Measurements from ENCODE around the gene BRCA2. TPM values are rescaled to one million over a fixed set of nuclear protein-coding genes. Genes with fewer than 3 reads are reported as not detected.

Gene BRCA2
- total and polyA plus RNA-seq, 9 of the 15 experiments (the other 6 are each of a cell fraction or from before 2014, with no cell fraction given) = 4.1 to 17.3 (median 5.8) TPM

GRCh38 chr13:32282096-32282711, 33.1 kb upstream of the BRCA2 start:
- Histone ChIP-seq H3K4me2 (ENCODE audit: insufficient read depth, low read length) (no peak overlapping the region), H3K27ac (ENCODE audit: extremely low read depth, low read depth, low read length) (no peak overlapping the region), H4K20me1 (replicated peaks; ENCODE audit: control insufficient read depth, insufficient read depth, low read length) (no peaks in the 10 kb centered on the region), H3K79me2 (ENCODE audit: control insufficient read depth, insufficient read depth, low read length) (no peaks in the 10 kb centered on the region), H3K4me3 (no peak overlapping the region), H3K9ac (ENCODE audit: insufficient read depth in 1 of 2, low read depth in 2 of 2, low read length in 2 of 2) (no peak overlapping the region), H2AFZ (ENCODE audit: low read depth, low read length) (no peak overlapping the region), H3K4me1 (replicated peaks in 1 of 2; ENCODE audit: control insufficient read depth in 2 of 2, insufficient read depth in 2 of 2, low read length in 2 of 2) (no peaks in the 10 kb centered on the region), H3K9me3 (replicated peaks; ENCODE audit: control insufficient read depth, insufficient read depth, low read depth, low read length) (no peaks in the 10 kb centered on the region), H3K9me1 (ENCODE audit: control insufficient read depth, insufficient read depth, low read length) (no peaks in the 10 kb centered on the region), H3K27me3 (ENCODE audit: control insufficient read depth in 2 of 2, insufficient read depth in 2 of 2, low read length in 2 of 2) (peaks cover 3 to 6% of the 10 kb centered on the region in 2 experiments; a peak in 4 of 5 replicates), H3K36me3 (ENCODE audit: control insufficient read depth, insufficient read depth, low read length) (no peaks in the 10 kb centered on the region)
- WGBS (ENCODE audit: insufficient coverage, low coverage, missing lambda C conversion rate) = 0% methylated on average over 2 of the region's 2 CpGs
- TF ChIP-seq ZBTB7A (IDR thresholded peaks at IDR 0.05; ENCODE audit: borderline replicate concordance, control insufficient read depth, low read depth, low read length) (no peak), RAD21 (CRISPR knock-in tag; conservative IDR thresholded peaks at IDR 0.05 in 1 of 2, IDR thresholded peaks at IDR 0.05 in 1 of 2) (no peak), CBX5 (IDR thresholded peaks at IDR 0.05; ENCODE audit: borderline replicate concordance, low read depth) (no peak)
- FAIRE-seq (no peak), DNase-seq (ENCODE audit: extremely low read depth in 1 of 4, low spot score in 3 of 4) (no peak), ATAC-seq (no peak)
- ChIA-PET POLR2A (no interaction called here), CTCF (ENCODE audit: low intra/inter-chr PET ratio) (no interaction called here)
- in situ Hi-C loops (cut with MboI) (no loop called here), intact Hi-C loops (cut with micrococcal nuclease) (no loop called here)
- no TSS peak for BruUV-seq (replicated peaks)

- no peaks in the 10 kb centered on the region for H3K9me1 ChIP-seq (ENCODE audit: control insufficient read depth, insufficient read depth, low read length)
- H2AFZ ChIP-seq (ENCODE audit: low read depth, low read length) = no peak overlapping the region
- in situ Hi-C loops (cut with MboI) (no loop called here), intact Hi-C loops (cut with micrococcal nuclease) (no loop called here)
- H3K4me3 ChIP-seq = no peak overlapping the region
- no peaks in the 10 kb centered on the region for H3K36me3 ChIP-seq (ENCODE audit: control insufficient read depth, insufficient read depth, low read length)
- no peak overlapping the region for H3K9ac ChIP-seq (ENCODE audit: insufficient read depth in 1 of 2, low read depth in 2 of 2, low read length in 2 of 2)
- H3K27me3 ChIP-seq (ENCODE audit: control insufficient read depth in 2 of 2, insufficient read depth in 2 of 2, low read length in 2 of 2) = peaks cover 3 to 6% of the 10 kb centered on the region in 2 experiments; a peak in 2 of 5 replicates
- no peaks in the 10 kb centered on the region for H3K79me2 ChIP-seq (ENCODE audit: control insufficient read depth, insufficient read depth, low read length)
- no peaks in the 10 kb centered on the region for H3K4me1 ChIP-seq (replicated peaks in 1 of 2; ENCODE audit: control insufficient read depth in 2 of 2, insufficient read depth in 2 of 2, low read length in 2 of 2)
- ChIA-PET CTCF (ENCODE audit: low intra/inter-chr PET ratio) (no interaction called here), POLR2A (no interaction called here)
- BruUV-seq (replicated peaks) = no TSS peak
- H3K9me3 ChIP-seq (replicated peaks; ENCODE audit: control insufficient read depth, insufficient read depth, low read depth, low read length) = no peaks in the 10 kb centered on the region
- ATAC-seq = no peak
- DNase-seq (ENCODE audit: extremely low read depth in 1 of 4, low spot score in 3 of 4) = no peak
- H3K27ac ChIP-seq (ENCODE audit: extremely low read depth, low read depth, low read length) = no peak overlapping the region
- no peak for FAIRE-seq
- no peaks in the 10 kb centered on the region for H4K20me1 ChIP-seq (replicated peaks; ENCODE audit: control insufficient read depth, insufficient read depth, low read length)
- WGBS (ENCODE audit: insufficient coverage, low coverage, missing lambda C conversion rate) = 0% methylated on average over 6 of the region's 6 CpGs
- no peak overlapping the region for H3K4me2 ChIP-seq (ENCODE audit: insufficient read depth, low read length)
- TF ChIP-seq CREM (IDR thresholded peaks at IDR 0.05; ENCODE audit: low read depth) (no peak), TAL1 (IDR thresholded peaks at IDR 0.05) (no peak), NR1H2 (CRISPR knock-in tag; IDR thresholded peaks at IDR 0.05) (no peak), SOX6 (IDR thresholded peaks at IDR 0.05) (no peak), CREB3L1 (IDR thresholded peaks at IDR 0.05; ENCODE audit: borderline replicate concordance, low read depth) (no peak), SMC3 (conservative IDR thresholded peaks at IDR 0.05; ENCODE audit: insufficient read depth, low read depth, low read length) (no peak), PBX2 (CRISPR knock-in tag; IDR thresholded peaks at IDR 0.05; ENCODE audit: low read depth) (no peak), PBX2 (tag; conservative IDR thresholded peaks at IDR 0.05; ENCODE audit: low read depth) (no peak)
Measured at GRCh38 chr13:32284927-32285632, 30.2 kb upstream of the BRCA2 start.
